Liver (tissue), 9 donors: Measurements from ENCODE around the gene GINS2. TPM values are rescaled to one million over a fixed set of nuclear protein-coding genes. Genes with fewer than 3 reads are reported as not detected.

Source experiments
- DNase-seq: peaks from one replicate; pipeline ENCODE4 v3.0.0-alpha.2; 2017; ENCODE audit warnings: low spot score
- H3K27ac ChIP-seq, 2 donors: one replicate each; pipeline ENCODE4 v1.7.0; 2013; ENCODE audit warnings: inconsistent platforms in 2 of 2, low read length in 2 of 2, control low read depth in 1 of 2, low read depth in 1 of 2, mild to moderate bottlenecking in 1 of 2
- H3K27me3 ChIP-seq, 4 donors: one replicate each; pipeline versions ENCODE4 v1.6.1 to v1.7.0; 2013; ENCODE audit warnings: low read length in 3 of 4, inconsistent platforms in 1 of 4, mild to moderate bottlenecking in 1 of 4, moderate library complexity in 1 of 4; ENCODE audit not compliant: control insufficient read depth in 4 of 4, insufficient read depth in 4 of 4
- H3K36me3 ChIP-seq, 4 donors: one replicate each; pipeline versions ENCODE4 v1.6.1 to v1.7.0; 2013; ENCODE audit warnings: low read length in 3 of 4, mild to moderate bottlenecking in 3 of 4, low read depth in 1 of 4, moderate library complexity in 1 of 4; ENCODE audit not compliant: control insufficient read depth in 4 of 4, insufficient read depth in 3 of 4
- H3K4me1 ChIP-seq, 4 donors: one replicate each; pipeline versions ENCODE4 v1.6.1 to v1.7.0; 2013; ENCODE audit warnings: low read length in 3 of 4, mild to moderate bottlenecking in 3 of 4, moderate library complexity in 1 of 4; ENCODE audit not compliant: control insufficient read depth in 4 of 4, insufficient read depth in 4 of 4
- H3K4me3 ChIP-seq, 3 donors: one replicate each; pipeline versions ENCODE4 v1.6.1 to v1.7.0; 2013; ENCODE audit warnings: low read length in 3 of 3, control low read depth in 1 of 3, low read depth in 1 of 3, mild to moderate bottlenecking in 1 of 3
- H3K9ac ChIP-seq, 2 donors: one replicate each; pipeline ENCODE4 v1.7.0; 2013; ENCODE audit warnings: low read length in 2 of 2, mild to moderate bottlenecking in 2 of 2, moderate library complexity in 2 of 2, control low read depth in 1 of 2, low read depth in 1 of 2
- H3K9me3 ChIP-seq, 4 donors: one replicate each; pipeline versions ENCODE4 v1.6.1 to v1.7.0; 2013; ENCODE audit warnings: low read length in 3 of 4; ENCODE audit not compliant: control insufficient read depth in 4 of 4
- CTCF ChIP-seq: fragments of 150-350 bp; IDR thresholded peaks from 2 replicates; pipeline ENCODE4 v1.5.1; 2017; ENCODE audit warnings: improper control_type of control experiment, low read depth, low read length; ENCODE audit not compliant: missing input control
- EGR1 ChIP-seq, 2 donors: IDR thresholded peaks; 2 replicates each; pipeline ENCODE4 v1.6.1; 2016 to 2018; ENCODE audit warnings: antibody characterized with exemption in 2 of 2, low read depth in 2 of 2
- FOXA1 ChIP-seq: IDR thresholded peaks from 2 replicates; pipeline ENCODE4 v1.6.1; 2016; ENCODE audit warnings: antibody characterized with exemption
- FOXA2 ChIP-seq: IDR thresholded peaks from 2 replicates; pipeline ENCODE4 v1.6.1; 2016; ENCODE audit warnings: antibody characterized with exemption
- GABPA ChIP-seq, 2 donors: IDR thresholded peaks in 1 of 2; conservative IDR thresholded peaks in 1 of 2; 2 replicates each; pipeline ENCODE4 v1.6.1; 2016; ENCODE audit warnings: antibody characterized with exemption in 2 of 2, mild to moderate bottlenecking in 1 of 2, moderate library complexity in 1 of 2
- HNF4A ChIP-seq, 2 donors: conservative IDR thresholded peaks; 2 replicates each; pipeline ENCODE4 v1.6.1; 2016; ENCODE audit warnings: antibody characterized with exemption in 2 of 2, mild to moderate bottlenecking in 2 of 2
- HNF4G ChIP-seq: IDR thresholded peaks from 2 replicates; pipeline ENCODE4 v1.6.1; 2016; ENCODE audit warnings: antibody characterized with exemption
- JUND ChIP-seq, 2 donors: IDR thresholded peaks; 2 replicates each; pipeline ENCODE4 v1.6.1; 2016; ENCODE audit warnings: antibody characterized with exemption in 2 of 2
- NR2F2 ChIP-seq: IDR thresholded peaks from 2 replicates; pipeline ENCODE4 v1.6.1; 2016; ENCODE audit warnings: antibody characterized with exemption
- RAD21 ChIP-seq, 2 donors: IDR thresholded peaks; 2 replicates each; pipeline ENCODE4 v1.6.1; 2016; ENCODE audit warnings: antibody characterized with exemption in 2 of 2, mild to moderate bottlenecking in 2 of 2
- REST ChIP-seq: IDR thresholded peaks from 2 replicates; pipeline ENCODE4 v1.6.1; 2016; ENCODE audit warnings: antibody characterized with exemption, mild to moderate bottlenecking
- RXRA ChIP-seq, 2 donors: IDR thresholded peaks; 2 replicates each; pipeline ENCODE4 v1.6.1; 2017 to 2018; ENCODE audit warnings: antibody characterized with exemption in 2 of 2, mild to moderate bottlenecking in 1 of 2
- SP1 ChIP-seq: IDR thresholded peaks from 2 replicates; pipeline ENCODE4 v1.6.1; 2018; ENCODE audit warnings: antibody characterized with exemption, mild to moderate bottlenecking
- TAF1 ChIP-seq: conservative IDR thresholded peaks from 2 replicates; pipeline ENCODE4 v1.6.1; 2016; ENCODE audit warnings: antibody characterized with exemption, mild to moderate bottlenecking
- YY1 ChIP-seq: IDR thresholded peaks from 2 replicates; pipeline ENCODE4 v1.6.1; 2016; ENCODE audit warnings: antibody characterized with exemption, mild to moderate bottlenecking
- ZBTB33 ChIP-seq: IDR thresholded peaks from 2 replicates; pipeline ENCODE4 v1.6.1; 2016; ENCODE audit warnings: antibody characterized with exemption
- WGBS: extraction: QIAGEN DNeasy Blood & Tissue Kit; methylation state at CpG from one replicate; pipeline ENCODE4 v1.1.7; 2013; 5-methylcytosine and 5-hydroxymethylcytosine counted together
- polyA plus RNA-seq, 2 donors: library from polyadenylated mRNA; stranded (reverse) in 1 of 2; unstranded in 1 of 2; fragments of 200-250 nt in 1 of 2; fragments of >200 nt in 1 of 2; fragmentation: Nextera tagmentation in 1 of 2; extraction: Ambion mirVana in 1 of 2; gene quantifications; one replicate each; pipeline versions ENCODE4 v1.2.1 to v1.2.3, GENCODE V29; 2013 to 2015
- total RNA-seq, 2 donors: library from RNA; depleted of rRNA; stranded (reverse); fragments of >200 nt; gene quantifications; one replicate each; pipeline ENCODE4 v1.2.3, GENCODE V29; 2014
- TF ChIP-seq, protein P1 (sequence below): IDR thresholded peaks from 2 replicates; pipeline ENCODE4 v1.6.1; 2016; ENCODE audit warnings: antibody characterized with exemption
- TF ChIP-seq, protein P2 (sequence below): IDR thresholded peaks from 2 replicates; pipeline ENCODE4 v1.6.1; 2016; ENCODE audit warnings: antibody characterized with exemption
- donor health status: healthy.
- donor health status: healthy.
- donor health status: healthy.
- donor health status: healthy.
- donor health status: healthy.

The GINS2 gene
- total and polyA plus RNA-seq, 4 donors, result 0.17 to 9.3 (median 0.86) TPM

- Histone ChIP-seq H3K4me3 (no peak overlapping the region), H3K27ac (no peak overlapping the region), H3K9ac (no peak overlapping the region), H3K4me1 (peaks cover 2 to 17% (median 5%) of the 10 kb centered on the region in 4 donors), H3K36me3 (no peaks in the 10 kb centered on the region), H3K27me3 (no peaks in the 10 kb centered on the region), H3K9me3 (no peaks in the 10 kb centered on the region)
- TF ChIP-seq NR2F2, result peak; percentile 72
- no peak for TF ChIP-seq TAF1
- TF ChIP-seq RAD21 (IDR thresholded peaks at IDR 0.05), result peak; percentile 43 to 61
- no peak for TF ChIP-seq CTCF
- TF ChIP-seq HNF4A (conservative IDR thresholded peaks at IDR 0.05), result peak; percentile 99 to 100
- TF ChIP-seq, protein P1, sequence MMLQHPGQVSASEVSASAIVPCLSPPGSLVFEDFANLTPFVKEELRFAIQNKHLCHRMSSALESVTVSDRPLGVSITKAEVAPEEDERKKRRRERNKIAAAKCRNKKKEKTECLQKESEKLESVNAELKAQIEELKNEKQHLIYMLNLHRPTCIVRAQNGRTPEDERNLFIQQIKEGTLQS, result peak; percentile 97
- TF ChIP-seq GABPA (IDR thresholded peaks at IDR 0.05 in 1 of 2, conservative IDR thresholded peaks at IDR 0.05 in 1 of 2), result peak in 1 of 2 donors; percentile 65
- TF ChIP-seq EGR1 (IDR thresholded peaks at IDR 0.05; ENCODE audit: low read depth in 2 of 2), result peak in 1 of 2 donors; percentile 88
- TF ChIP-seq HNF4G, result peak; percentile 97
- no peak for TF ChIP-seq YY1
- TF ChIP-seq FOXA1, result peak; percentile 55
- TF ChIP-seq SP1, result peak; percentile 90
- TF ChIP-seq RXRA (IDR thresholded peaks at IDR 0.05), result peak; percentile 88 to 97
- TF ChIP-seq ZBTB33, result no peak
- peak; percentile 43 for TF ChIP-seq FOXA2
- peak; percentile 99 for TF ChIP-seq JUND (IDR thresholded peaks at IDR 0.05)
- peak; percentile 33 for TF ChIP-seq REST
- TF ChIP-seq, protein P2, sequence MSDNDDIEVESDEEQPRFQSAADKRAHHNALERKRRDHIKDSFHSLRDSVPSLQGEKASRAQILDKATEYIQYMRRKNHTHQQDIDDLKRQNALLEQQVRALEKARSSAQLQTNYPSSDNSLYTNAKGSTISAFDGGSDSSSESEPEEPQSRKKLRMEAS, result peak; percentile 98
- no peak for DNase-seq
- 31% methylated on average over 4 of the region's 4 CpGs for WGBS
Measured at GRCh38 chr16:85720302-85720637, 31.5 kb upstream of the GINS2 start.
